ENCODE data around the gene PSME3IP1.

PSME3IP1 gene

GRCh38 chr16:57233944-57234706 lies 48.3 kb upstream of the PSME3IP1 start:
- DNase-seq (ENCODE audit: low read depth in 1 of 2, low spot score in 1 of 2): no peak
- TF ChIP-seq SPI1 (IDR thresholded peaks at IDR 0.05; ENCODE audit: borderline replicate concordance, low read depth): no peak
- TF ChIP-seq POLR2AphosphoS5 (IDR thresholded peaks at IDR 0.05; ENCODE audit: low read depth): no peak
- TF ChIP-seq, protein P1, sequence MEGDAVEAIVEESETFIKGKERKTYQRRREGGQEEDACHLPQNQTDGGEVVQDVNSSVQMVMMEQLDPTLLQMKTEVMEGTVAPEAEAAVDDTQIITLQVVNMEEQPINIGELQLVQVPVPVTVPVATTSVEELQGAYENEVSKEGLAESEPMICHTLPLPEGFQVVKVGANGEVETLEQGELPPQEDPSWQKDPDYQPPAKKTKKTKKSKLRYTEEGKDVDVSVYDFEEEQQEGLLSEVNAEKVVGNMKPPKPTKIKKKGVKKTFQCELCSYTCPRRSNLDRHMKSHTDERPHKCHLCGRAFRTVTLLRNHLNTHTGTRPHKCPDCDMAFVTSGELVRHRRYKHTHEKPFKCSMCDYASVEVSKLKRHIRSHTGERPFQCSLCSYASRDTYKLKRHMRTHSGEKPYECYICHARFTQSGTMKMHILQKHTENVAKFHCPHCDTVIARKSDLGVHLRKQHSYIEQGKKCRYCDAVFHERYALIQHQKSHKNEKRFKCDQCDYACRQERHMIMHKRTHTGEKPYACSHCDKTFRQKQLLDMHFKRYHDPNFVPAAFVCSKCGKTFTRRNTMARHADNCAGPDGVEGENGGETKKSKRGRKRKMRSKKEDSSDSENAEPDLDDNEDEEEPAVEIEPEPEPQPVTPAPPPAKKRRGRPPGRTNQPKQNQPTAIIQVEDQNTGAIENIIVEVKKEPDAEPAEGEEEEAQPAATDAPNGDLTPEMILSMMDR (IDR thresholded peaks at IDR 0.05; ENCODE audit: insufficient read depth, low read length): no peak
- no peak for TF ChIP-seq GABPA (IDR thresholded peaks at IDR 0.05; ENCODE audit: low read depth)
- no peak for TF ChIP-seq REST (IDR thresholded peaks at IDR 0.05; ENCODE audit: insufficient replicate concordance, low read depth)
- Histone ChIP-seq H3K27ac (replicated peaks) (no peak overlapping the region), H3K4me3 (replicated peaks; ENCODE audit: insufficient read depth, low read length) (no peak overlapping the region), H3K27me3 (ENCODE audit: insufficient read depth, poor library complexity, severe bottlenecking) (no peaks in the 10 kb centered on the region)

GRCh38 chr16:57231821-57232350 lies 46.0 kb upstream of the PSME3IP1 start:
- Histone ChIP-seq H3K27ac (replicated peaks) (no peak overlapping the region), H3K4me3 (replicated peaks; ENCODE audit: insufficient read depth, low read length) (no peak overlapping the region), H3K27me3 (ENCODE audit: insufficient read depth, poor library complexity, severe bottlenecking) (no peaks in the 10 kb centered on the region)
- DNase-seq (ENCODE audit: low read depth in 1 of 2, low spot score in 1 of 2): no peak
- no peak for TF ChIP-seq GABPA (IDR thresholded peaks at IDR 0.05; ENCODE audit: low read depth)
- TF ChIP-seq REST (IDR thresholded peaks at IDR 0.05; ENCODE audit: insufficient replicate concordance, low read depth): no peak
- no peak for TF ChIP-seq POLR2AphosphoS5 (IDR thresholded peaks at IDR 0.05; ENCODE audit: low read depth)
- no peak for TF ChIP-seq SPI1 (IDR thresholded peaks at IDR 0.05; ENCODE audit: borderline replicate concordance, low read depth)
- TF ChIP-seq, protein P1 (IDR thresholded peaks at IDR 0.05; ENCODE audit: insufficient read depth, low read length): no peak

- Histone ChIP-seq H3K27ac (replicated peaks) (no peak overlapping the region), H3K4me3 (replicated peaks; ENCODE audit: insufficient read depth, low read length) (no peak overlapping the region), H3K27me3 (ENCODE audit: insufficient read depth, poor library complexity, severe bottlenecking) (no peaks in the 10 kb centered on the region)
- DNase-seq (ENCODE audit: low read depth in 1 of 2, low spot score in 1 of 2): no peak
- TF ChIP-seq GABPA (IDR thresholded peaks at IDR 0.05; ENCODE audit: low read depth): no peak
- TF ChIP-seq, protein P1 (IDR thresholded peaks at IDR 0.05; ENCODE audit: insufficient read depth, low read length): no peak
- TF ChIP-seq POLR2AphosphoS5 (IDR thresholded peaks at IDR 0.05; ENCODE audit: low read depth): no peak
- TF ChIP-seq SPI1 (IDR thresholded peaks at IDR 0.05; ENCODE audit: borderline replicate concordance, low read depth): no peak
- no peak for TF ChIP-seq REST (IDR thresholded peaks at IDR 0.05; ENCODE audit: insufficient replicate concordance, low read depth)
Measured at GRCh38 chr16:57229079-57229478, 43.2 kb upstream of the PSME3IP1 start.
